Body of pancreas (tissue), 4 donors: ENCODE measurements around the gene RNGTT. TPM values are rescaled to one million over a fixed set of nuclear protein-coding genes. Genes with fewer than 3 reads are reported as not detected.
"Not testable (repeated sequence)": the region's sequence is repeated elsewhere in the genome, so short reads cannot be mapped to it uniquely, and the experiment has no call there.

Experiments
- ATAC-seq: fragments of 150-250 bp; one replicate; pipeline ENCODE4 v1.9.1; 2016
- DNase-seq, 4 donors: peaks; one replicate each; pipeline ENCODE4 v3.0.0-alpha.2; 2019
- H3K27ac ChIP-seq, 4 donors: fragments of 200-600 bp; sonication (generic); 1 replicate in 3 of 4; 2 replicates in 1 of 4; pipeline versions ENCODE4 v1.5.1 to v1.6.1; 2016 to 2019; ENCODE audit warnings: mild to moderate bottlenecking in 1 of 4, mixed read lengths in 1 of 4, moderate library complexity in 1 of 4
- H3K27me3 ChIP-seq, 2 donors: fragments of 200-600 bp; sonication (generic); one replicate each; pipeline ENCODE4 v1.6.0; 2016; ENCODE audit warnings: mild to moderate bottlenecking in 1 of 2
- H3K36me3 ChIP-seq, 2 donors: fragments of 200-600 bp; sonication (generic); replicated peaks in 1 of 2; 2 replicates each; pipeline ENCODE4 v1.5.1; 2016; ENCODE audit warnings: low read depth in 2 of 2; ENCODE audit not compliant: insufficient read depth in 1 of 2
- H3K4me1 ChIP-seq: fragments of 200-600 bp; sonication (generic); one replicate; pipeline ENCODE4 v1.6.0; 2016
- H3K4me3 ChIP-seq, 2 donors: fragments of 200-600 bp; sonication (generic); 1 replicate in 1 of 2; 2 replicates in 1 of 2; pipeline ENCODE4 v1.5.1; 2016 to 2019
- H3K9me3 ChIP-seq, 3 donors: fragments of 200-600 bp; sonication (generic); 1 replicate in 2 of 3; 2 replicates in 1 of 3; pipeline ENCODE4 v1.5.1; 2016
- POLR2A ChIP-seq, 3 donors: fragments of 450-650 bp; IDR thresholded peaks; one replicate each; pipeline ENCODE4 v1.6.1; 2016; ENCODE audit warnings: antibody characterized with exemption in 3 of 3, mild to moderate bottlenecking in 2 of 3
- WGBS, 2 donors: methylation state at CpG; one replicate each; pipeline ENCODE4 v1.1.5; 2017; 5-methylcytosine and 5-hydroxymethylcytosine counted together
- intact Hi-C: fragments of 100-400 bp; cut with DNase I; formaldehyde crosslinking; loops from one replicate; pipeline ENCODE4 v1.15.1; 2023
- total RNA-seq, 2 donors: library from RNA; depleted of rRNA; stranded (reverse); fragments of >200 nt; gene quantifications; one replicate each; pipeline ENCODE4 v1.1.0, GENCODE V29; 2016
- TF ChIP-seq, protein P1 (sequence below), 7 experiments: fragments of 450-650 bp in 4 of 7; fragments of 200-600 bp in 3 of 7; sonication (generic) in 3 of 7; IDR thresholded peaks; one replicate each; pipeline ENCODE4 v1.5.1; 2016 to 2019; ENCODE audit warnings: antibody characterized with exemption in 7 of 7

RNGTT gene
- total RNA-seq, 2 donors from 2014 or later: 9.9 to 15.2 TPM

DNA sequence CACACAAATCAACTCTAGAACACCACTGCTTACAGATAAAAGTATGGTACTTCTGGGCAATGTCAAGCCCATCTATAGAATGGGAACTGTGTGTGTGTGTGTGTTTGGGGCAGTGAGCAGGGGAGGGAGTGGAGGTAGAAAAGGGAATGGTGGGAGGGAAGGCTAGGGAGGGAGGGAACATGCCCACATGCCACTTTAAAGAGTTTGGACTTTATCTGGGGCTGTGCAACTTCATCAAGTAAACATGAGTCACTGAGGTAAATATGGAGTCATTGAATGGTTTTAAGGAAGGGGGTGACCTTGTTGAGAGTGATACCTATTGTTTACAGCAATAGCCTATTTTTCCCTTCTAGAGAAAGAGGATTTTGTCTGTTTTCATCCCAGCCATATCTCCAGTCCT, 22.5 kb upstream of the RNGTT start:
- H3K4me1 ChIP-seq: peaks cover 15% of the 10 kb centered on the region
- H3K27me3 ChIP-seq: no peaks in the 10 kb centered on the region
- no peak for TF ChIP-seq POLR2A (IDR thresholded peaks at IDR 0.05)
- TF ChIP-seq, protein P1, sequence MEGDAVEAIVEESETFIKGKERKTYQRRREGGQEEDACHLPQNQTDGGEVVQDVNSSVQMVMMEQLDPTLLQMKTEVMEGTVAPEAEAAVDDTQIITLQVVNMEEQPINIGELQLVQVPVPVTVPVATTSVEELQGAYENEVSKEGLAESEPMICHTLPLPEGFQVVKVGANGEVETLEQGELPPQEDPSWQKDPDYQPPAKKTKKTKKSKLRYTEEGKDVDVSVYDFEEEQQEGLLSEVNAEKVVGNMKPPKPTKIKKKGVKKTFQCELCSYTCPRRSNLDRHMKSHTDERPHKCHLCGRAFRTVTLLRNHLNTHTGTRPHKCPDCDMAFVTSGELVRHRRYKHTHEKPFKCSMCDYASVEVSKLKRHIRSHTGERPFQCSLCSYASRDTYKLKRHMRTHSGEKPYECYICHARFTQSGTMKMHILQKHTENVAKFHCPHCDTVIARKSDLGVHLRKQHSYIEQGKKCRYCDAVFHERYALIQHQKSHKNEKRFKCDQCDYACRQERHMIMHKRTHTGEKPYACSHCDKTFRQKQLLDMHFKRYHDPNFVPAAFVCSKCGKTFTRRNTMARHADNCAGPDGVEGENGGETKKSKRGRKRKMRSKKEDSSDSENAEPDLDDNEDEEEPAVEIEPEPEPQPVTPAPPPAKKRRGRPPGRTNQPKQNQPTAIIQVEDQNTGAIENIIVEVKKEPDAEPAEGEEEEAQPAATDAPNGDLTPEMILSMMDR (IDR thresholded peaks at IDR 0.05): no peak
- no peak overlapping the region for H3K4me3 ChIP-seq
- no peaks in the 10 kb centered on the region for H3K9me3 ChIP-seq
- H3K36me3 ChIP-seq: no peaks in the 10 kb centered on the region
- no peak for DNase-seq
- no peak for ATAC-seq
- intact Hi-C loops: loop anchor here (10.0 kb wide), 1 partner anchor 629 kb away; no protein-coding TSS in a partner anchor
- no peak overlapping the region for H3K27ac ChIP-seq

DNA sequence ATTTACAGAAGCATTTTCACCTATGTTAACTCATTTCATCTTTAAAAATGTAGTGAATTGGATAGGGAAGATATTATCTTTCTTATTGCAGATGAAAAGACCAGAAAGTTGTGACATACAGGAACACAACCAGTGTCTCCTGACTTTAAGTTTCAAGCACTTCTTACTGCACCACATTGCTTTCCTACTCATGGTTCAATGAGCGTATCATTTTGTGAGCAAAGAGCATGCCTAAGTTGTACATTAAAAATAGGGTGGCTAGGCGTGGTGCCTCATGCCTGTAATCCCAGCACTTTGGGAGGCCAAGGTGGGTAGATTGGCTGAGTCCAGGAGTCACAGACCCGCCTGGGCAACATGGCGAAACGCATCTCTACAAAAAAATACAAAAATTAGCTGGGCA, 21.2 kb upstream of the RNGTT start:
- H3K9me3 ChIP-seq: no peaks in the 10 kb centered on the region
- WGBS, 2 donors: 88 to 90% methylated on average over 5 of the region's 5 CpGs
- H3K4me3 ChIP-seq: no peak overlapping the region
- no peak overlapping the region for H3K27ac ChIP-seq
- H3K36me3 ChIP-seq: no peaks in the 10 kb centered on the region
- TF ChIP-seq, protein P1 (IDR thresholded peaks at IDR 0.05): no peak
- no peak for TF ChIP-seq POLR2A (IDR thresholded peaks at IDR 0.05)
- H3K4me1 ChIP-seq: peaks cover 15% of the 10 kb centered on the region
- intact Hi-C loops: loop anchor here (5.0 to 10.0 kb wide), 2 partner anchors 258 to 630 kb away; no protein-coding TSS in a partner anchor
- ATAC-seq (no peak), DNase-seq (no peak)
- H3K27me3 ChIP-seq: no peaks in the 10 kb centered on the region

DNA sequence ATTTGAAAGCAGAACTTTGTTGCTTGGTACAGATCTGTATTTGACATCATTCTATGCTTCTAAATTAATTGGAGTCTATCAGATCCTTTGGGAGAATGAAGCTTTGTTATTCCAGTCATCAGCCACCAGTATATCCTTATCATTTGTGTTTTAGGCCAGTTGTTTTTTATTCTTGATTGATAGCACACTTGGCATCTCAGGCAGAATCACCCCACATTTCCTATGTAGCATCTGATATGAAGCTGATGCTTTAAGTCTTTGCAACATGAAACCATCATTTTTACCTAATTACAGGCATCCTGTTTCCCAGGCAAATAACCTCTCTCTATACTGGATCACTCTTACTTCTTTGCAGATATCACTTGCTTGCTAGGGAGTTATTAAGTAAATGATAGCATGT, 20.7 kb upstream of the RNGTT start:
- intact Hi-C loops: loop anchor here (5.0 to 10.0 kb wide), 2 partner anchors 258 to 631 kb away; no protein-coding TSS in a partner anchor

DNA sequence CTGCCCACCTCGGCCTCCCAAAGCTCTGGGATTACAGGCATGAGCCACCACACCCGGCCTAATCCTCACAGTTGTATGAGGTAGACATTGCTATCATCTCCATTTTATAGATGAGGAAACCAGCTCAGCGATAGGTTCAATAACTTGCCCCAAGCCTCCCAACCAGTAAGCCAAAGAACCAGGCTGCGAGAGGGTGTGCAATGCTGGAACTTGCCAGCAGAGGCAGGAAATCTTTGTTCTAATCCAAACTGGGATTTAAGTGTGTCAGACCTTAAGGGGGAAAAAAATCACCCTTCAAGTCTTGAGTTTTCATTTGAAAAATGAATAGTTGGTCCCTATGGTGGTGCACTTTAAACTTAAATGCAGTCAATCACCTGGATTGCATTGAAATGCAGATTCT, 20.1 kb upstream of the RNGTT start:
- H3K27ac ChIP-seq: no peak overlapping the region
- H3K36me3 ChIP-seq: no peaks in the 10 kb centered on the region
- intact Hi-C loops: loop anchor here (5.0 to 10.0 kb wide), 2 partner anchors 259 to 631 kb away; no protein-coding TSS in a partner anchor
- DNase-seq (peak; percentile 23 to 45 (median 40)), ATAC-seq (peak; percentile 58)
- H3K27me3 ChIP-seq: no peaks in the 10 kb centered on the region
- WGBS, 2 donors: 62 to 64% methylated on average over 4 of the region's 4 CpGs
- H3K4me3 ChIP-seq: no peak overlapping the region
- H3K4me1 ChIP-seq: peaks cover 15% of the 10 kb centered on the region
- H3K9me3 ChIP-seq: no peaks in the 10 kb centered on the region
- no peak for TF ChIP-seq POLR2A (IDR thresholded peaks at IDR 0.05)
- TF ChIP-seq, protein P1 (IDR thresholded peaks at IDR 0.05): peak in 6 of 7 experiments; percentile 34 to 61 (median 52)

More for the DNA sequence above, 20.7 kb upstream of the RNGTT start:
- Histone ChIP-seq H3K27ac (no peak overlapping the region), H3K9me3 (no peaks in the 10 kb centered on the region), H3K4me3 (no peak overlapping the region), H3K4me1 (peaks cover 15% of the 10 kb centered on the region), H3K36me3 (no peaks in the 10 kb centered on the region), H3K27me3 (no peaks in the 10 kb centered on the region)
- DNase-seq: no peak
- TF ChIP-seq POLR2A (IDR thresholded peaks at IDR 0.05): no peak
- TF ChIP-seq, protein P1 (IDR thresholded peaks at IDR 0.05): no peak
- no peak for ATAC-seq

DNA sequence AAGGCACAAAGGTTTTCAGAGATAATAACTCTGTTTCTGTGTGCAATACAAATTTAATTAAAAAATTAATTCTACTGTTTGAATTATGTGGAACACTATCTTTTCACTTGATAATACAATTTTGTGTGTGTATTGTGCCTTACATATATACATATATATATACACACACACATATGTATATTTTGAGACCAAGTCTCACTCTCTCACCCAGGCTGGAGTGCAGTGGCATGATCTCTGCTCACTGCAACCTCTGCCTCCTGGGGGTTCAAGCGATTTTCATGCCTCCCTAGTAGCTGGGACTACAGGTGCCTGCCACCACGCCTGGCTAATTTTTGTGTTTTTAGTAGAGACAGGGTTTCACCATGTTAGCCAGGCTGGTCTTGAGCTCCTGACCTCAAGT, 19.7 kb upstream of the RNGTT start:
- H3K4me3 ChIP-seq: not testable (repeated sequence)
- peak overlapping the region in 1 of 4 donors; percentile 34 for H3K27ac ChIP-seq

More for the DNA sequence above, 19.7 kb upstream of the RNGTT start:
- not testable (repeated sequence) for H3K36me3 ChIP-seq, ATAC-seq, H3K9me3 ChIP-seq, H3K27me3 ChIP-seq, DNase-seq
- 91 to 93% methylated on average over 2 of the region's 2 CpGs for WGBS, 2 donors
- H3K4me1 ChIP-seq: peaks cover 15% of the 10 kb centered on the region
- intact Hi-C loops: loop anchor here (5.0 to 10.0 kb wide), 2 partner anchors 259 to 632 kb away; no protein-coding TSS in a partner anchor
